ENCODE measurements around the gene TBC1D9B.

The TBC1D9B gene

GRCh38 chr5:179908528-179908927 lies 831 bp upstream of the TBC1D9B start:
- no peak for DNase-seq (ENCODE audit: extremely low read depth, low read depth)
- TF ChIP-seq CTCF (IDR thresholded peaks at IDR 0.05; ENCODE audit: low read depth, low read length), result no peak; the same call in 1 of the 2 replicates

- no peak for DNase-seq (ENCODE audit: extremely low read depth, low read depth)
- TF ChIP-seq CTCF (IDR thresholded peaks at IDR 0.05; ENCODE audit: low read depth, low read length), result no peak
These were observed 722 bp downstream of the TBC1D9B start for GRCh38 chr5:179906795-179907555.

- TF ChIP-seq CTCF (IDR thresholded peaks at IDR 0.05; ENCODE audit: low read depth, low read length), result no peak
- no peak for DNase-seq (ENCODE audit: extremely low read depth, low read depth)
These were observed 1.4 kb downstream of the TBC1D9B start for GRCh38 chr5:179906294-179906794.

GRCh38 chr5:179905161-179905560 lies 2.5 kb downstream of the TBC1D9B start:
- no peak for TF ChIP-seq CTCF (IDR thresholded peaks at IDR 0.05; ENCODE audit: low read depth, low read length)

GRCh38 chr5:179904463-179905160 lies 3.1 kb downstream of the TBC1D9B start:
- TF ChIP-seq CTCF (IDR thresholded peaks at IDR 0.05; ENCODE audit: low read depth, low read length), result no peak
- no peak for DNase-seq (ENCODE audit: extremely low read depth, low read depth)

More at GRCh38 chr5:179905161-179905560, 2.5 kb downstream of the TBC1D9B start:
- DNase-seq (ENCODE audit: extremely low read depth, low read depth), result no peak

GRCh38 chr5:179902763-179903158 lies 4.9 kb downstream of the TBC1D9B start:
- no peak for TF ChIP-seq CTCF (IDR thresholded peaks at IDR 0.05; ENCODE audit: low read depth, low read length)

More at GRCh38 chr5:179902763-179903158, 4.9 kb downstream of the TBC1D9B start:
- no peak for DNase-seq (ENCODE audit: extremely low read depth, low read depth)

Measured in AG09319 (cell line).